Bone marrow (tissue), 2 donors: ENCODE data around the gene ZNF227.
"Not testable (repeated sequence)": the region's sequence is repeated elsewhere in the genome, so short reads cannot be mapped to it uniquely, and the experiment has no call there.

Experiments
- DNase-seq, 2 donors: peaks; one replicate each; lab custom pipeline; 2025; lab: John Stamatoyannopoulos, UW

Gene ZNF227

GRCh38 chr19:44252332-44252731 lies 40.0 kb downstream of the ZNF227 start:
- not testable (repeated sequence) for DNase-seq

- DNase-seq: not testable (repeated sequence)
Observed at GRCh38 chr19:44253392-44253791, 41.1 kb downstream of the ZNF227 start.

GRCh38 chr19:44254496-44254895 lies 42.2 kb downstream of the ZNF227 start:
- DNase-seq: no peak

- no peak for DNase-seq
Observed at GRCh38 chr19:44255705-44256411, 43.5 kb downstream of the ZNF227 start.

GRCh38 chr19:44258136-44258535 lies 45.8 kb downstream of the ZNF227 start:
- DNase-seq: no peak

- DNase-seq: no peak
Observed at GRCh38 chr19:44258835-44259413, 46.6 kb downstream of the ZNF227 start.

- no peak for DNase-seq
Observed at GRCh38 chr19:44260343-44260681, 48.0 kb downstream of the ZNF227 start.

GRCh38 chr19:44260695-44261446 lies 48.5 kb downstream of the ZNF227 start:
- DNase-seq: no peak

GRCh38 chr19:44277331-44277730 lies 65.0 kb downstream of the ZNF227 start:
- DNase-seq: no peak

- no peak for DNase-seq
Observed at GRCh38 chr19:44278181-44278690, 65.9 kb downstream of the ZNF227 start.

- no peak for DNase-seq
Observed at GRCh38 chr19:44280916-44281315, 68.6 kb downstream of the ZNF227 start.

- no peak for DNase-seq
Observed at GRCh38 chr19:44282846-44283245, 70.5 kb downstream of the ZNF227 start.

GRCh38 chr19:44284968-44285367 lies 72.6 kb downstream of the ZNF227 start:
- DNase-seq: no peak
